MG63 (cell line): ENCODE results near the gene TNS1. TPM values are rescaled to one million over a fixed set of nuclear protein-coding genes. Genes with fewer than 3 reads are reported as not detected.

ENCODE experiments used
- DNase-seq: peaks from one replicate; pipeline ENCODE4 v3.0.0-alpha.2; 2020
- H3K27me3 ChIP-seq: fragments of 250-450 bp; sonication (Bioruptor Pico); 2 replicates; pipeline ENCODE4 v1.5.1; 2020; ENCODE audit warnings: mild to moderate bottlenecking, moderate library complexity
- H3K36me3 ChIP-seq: fragments of 250-450 bp; sonication (Bioruptor Pico); 2 replicates; pipeline ENCODE4 v1.5.1; 2020; ENCODE audit warnings: mild to moderate bottlenecking, moderate library complexity
- H3K4me3 ChIP-seq: fragments of 250-450 bp; sonication (Bioruptor Pico); 2 replicates; pipeline ENCODE4 v1.5.1; 2020; ENCODE audit warnings: mild to moderate bottlenecking, moderate library complexity
- H3K9me3 ChIP-seq: fragments of 250-450 bp; sonication (Bioruptor Pico); 2 replicates; pipeline ENCODE4 v1.5.1; 2020; ENCODE audit warnings: mild to moderate bottlenecking, moderate library complexity
- total RNA-seq: library from RNA; depleted of rRNA; stranded (reverse); fragments of >200 nt; shearing (Covaris generic); gene quantifications from 2 replicates; pipeline ENCODE4 v1.2.3, GENCODE V29; 2014; ENCODE audit warnings: low replicate concordance

TNS1 gene
- total RNA-seq, 1 experiment from 2014 or later: 17.6 TPM

DNA sequence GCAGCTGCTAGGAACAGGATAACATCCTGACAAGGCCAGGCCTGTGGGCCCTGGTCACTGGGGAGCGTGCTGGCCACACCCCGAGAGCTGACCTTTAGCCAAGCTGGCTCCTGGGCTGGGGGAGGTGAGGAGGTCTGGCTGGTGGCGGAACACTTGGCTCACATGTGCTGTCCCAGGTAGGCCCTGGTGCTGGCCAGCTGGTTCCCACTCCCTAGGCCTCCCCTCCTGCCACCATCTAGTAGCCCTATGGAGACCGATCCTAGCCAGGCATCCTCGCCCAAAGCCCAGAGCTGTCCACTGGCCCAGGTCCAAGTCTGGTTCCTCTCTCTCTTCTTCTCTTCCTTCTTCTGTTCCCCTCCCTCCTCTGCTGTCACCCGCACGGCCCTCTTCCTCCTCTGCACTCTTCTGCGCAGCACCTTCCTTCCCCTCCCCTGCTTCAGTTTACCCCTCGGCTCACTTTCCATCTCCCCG is 52.4 kb downstream of the TNS1 start:
- Histone ChIP-seq H3K36me3 (peaks cover 11% of the 10 kb centered on the region), H3K27me3 (no peaks in the 10 kb centered on the region), H3K4me3 (no peak overlapping the region), H3K9me3 (no peaks in the 10 kb centered on the region)
- no peak for DNase-seq

DNA sequence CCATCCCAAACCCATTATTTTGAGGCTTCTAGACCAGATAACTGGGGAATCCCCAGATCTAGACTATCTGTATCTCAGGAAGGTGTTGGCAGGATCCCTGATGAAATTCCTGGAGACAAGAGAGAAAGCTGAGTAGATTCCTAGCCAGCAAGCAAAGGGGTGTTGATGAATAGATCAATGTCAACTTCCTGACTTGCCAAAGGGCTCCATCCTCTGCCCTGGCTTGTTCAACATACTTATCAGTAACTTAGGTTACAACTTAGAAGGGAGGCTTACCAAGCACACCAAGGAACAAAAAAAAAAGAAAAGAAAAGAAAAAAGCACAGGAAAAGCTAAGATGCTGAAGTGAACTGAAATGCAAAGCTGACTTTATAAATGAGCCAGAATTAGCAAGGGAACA is 53.3 kb downstream of the TNS1 start:
- Histone ChIP-seq H3K27me3 (no peaks in the 10 kb centered on the region), H3K4me3 (no peak overlapping the region), H3K9me3 (no peaks in the 10 kb centered on the region), H3K36me3 (peaks cover 11% of the 10 kb centered on the region)
- DNase-seq: no peak

DNA sequence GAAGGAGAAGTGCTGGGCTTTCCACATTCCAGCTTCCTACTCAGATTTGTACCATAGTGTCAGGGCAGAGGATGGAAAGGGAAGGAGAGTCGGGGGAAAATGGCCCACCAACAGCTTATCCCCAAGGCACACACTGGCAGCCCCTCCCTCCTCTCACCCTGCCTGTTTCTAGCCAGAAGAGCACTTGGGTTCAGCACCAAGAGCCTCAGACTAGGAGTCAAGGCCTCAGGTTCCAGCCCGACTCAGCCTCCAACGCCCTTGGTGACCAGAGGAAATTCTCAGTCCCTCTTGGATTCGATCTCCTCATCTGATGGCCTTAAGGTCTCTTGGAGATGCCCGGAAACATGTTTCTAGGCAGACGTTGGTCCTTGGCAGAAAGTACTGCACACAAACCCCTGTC is 53.9 kb downstream of the TNS1 start:
- no peak for DNase-seq
- H3K4me3 ChIP-seq: no peak overlapping the region
- no peaks in the 10 kb centered on the region for H3K27me3 ChIP-seq
- H3K36me3 ChIP-seq: peaks cover 11% of the 10 kb centered on the region
- H3K9me3 ChIP-seq: no peaks in the 10 kb centered on the region

DNA sequence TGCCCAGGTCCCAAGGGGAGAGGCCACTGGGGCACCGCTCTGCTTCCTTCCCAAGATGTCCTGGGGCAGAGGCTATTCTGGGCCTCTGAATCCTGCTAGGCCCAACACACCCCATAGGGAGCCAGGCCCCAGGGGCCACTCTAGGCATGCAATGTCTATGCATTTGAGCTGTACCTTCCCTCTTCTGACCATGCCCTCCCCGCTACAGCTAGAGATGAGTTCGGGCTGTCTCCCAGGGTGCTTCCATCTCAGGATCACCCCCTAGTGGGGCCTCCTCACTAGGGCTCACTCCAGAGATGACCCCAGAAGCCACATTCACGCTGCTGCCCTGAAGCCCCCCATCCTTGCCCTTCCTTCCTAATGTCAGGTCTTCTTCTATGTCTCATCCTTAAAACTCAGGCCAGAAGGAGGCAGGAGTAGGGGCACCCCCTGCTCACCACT is 54.4 kb downstream of the TNS1 start:
- Histone ChIP-seq H3K27me3 (no peaks in the 10 kb centered on the region), H3K4me3 (no peak overlapping the region), H3K36me3 (peaks cover 11% of the 10 kb centered on the region), H3K9me3 (no peaks in the 10 kb centered on the region)
- DNase-seq: no peak

DNA sequence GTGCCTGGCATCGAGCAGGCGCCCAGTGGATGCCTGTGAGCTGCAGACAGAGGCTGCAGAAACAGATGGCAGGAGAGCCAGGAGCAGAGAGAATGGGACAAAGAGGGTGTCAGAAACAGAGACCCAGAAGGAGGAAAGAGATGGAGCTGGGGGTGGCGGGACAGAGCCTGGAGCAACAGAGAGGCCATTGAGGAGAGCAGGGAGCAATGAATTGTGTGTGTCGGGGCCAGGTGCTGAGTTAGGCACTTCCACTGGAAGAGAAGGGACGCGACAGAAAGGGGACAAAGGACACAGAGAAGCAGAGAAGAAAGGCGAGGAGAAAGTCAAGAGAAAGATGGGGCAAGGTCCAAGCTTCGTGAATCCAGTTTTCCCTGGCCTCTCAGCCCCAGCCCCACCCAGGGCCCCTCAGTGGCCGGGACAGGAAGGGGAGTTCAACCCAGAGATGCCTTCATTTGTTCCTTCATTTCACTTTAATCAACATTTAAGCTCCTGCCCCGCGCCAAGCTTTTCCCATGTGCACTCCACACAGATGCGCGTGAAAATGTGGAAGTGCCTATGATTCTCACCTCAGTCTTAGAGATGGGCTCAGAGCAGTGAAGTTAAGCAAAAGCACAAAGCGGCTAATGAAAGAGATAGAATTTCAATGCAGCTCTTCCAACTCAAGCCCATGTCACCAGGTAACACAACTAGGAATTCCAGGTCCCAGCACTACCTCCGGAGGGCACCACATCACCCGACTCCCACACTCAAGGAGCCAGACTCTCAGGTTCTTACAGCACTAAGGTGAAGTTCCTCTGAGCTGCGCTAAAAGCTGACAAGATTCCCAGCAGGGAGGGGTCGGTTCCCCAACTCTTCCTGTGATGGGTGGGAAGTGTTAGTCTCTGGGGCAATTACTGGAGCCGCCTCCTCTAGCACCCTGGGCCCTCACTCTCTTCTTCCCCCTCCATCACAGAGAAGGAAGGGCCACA is 55.1 kb downstream of the TNS1 start:
- Histone ChIP-seq H3K4me3 (no peak overlapping the region), H3K36me3 (peaks cover 6% of the 10 kb centered on the region), H3K9me3 (no peaks in the 10 kb centered on the region), H3K27me3 (no peaks in the 10 kb centered on the region)
- no peak for DNase-seq

DNA sequence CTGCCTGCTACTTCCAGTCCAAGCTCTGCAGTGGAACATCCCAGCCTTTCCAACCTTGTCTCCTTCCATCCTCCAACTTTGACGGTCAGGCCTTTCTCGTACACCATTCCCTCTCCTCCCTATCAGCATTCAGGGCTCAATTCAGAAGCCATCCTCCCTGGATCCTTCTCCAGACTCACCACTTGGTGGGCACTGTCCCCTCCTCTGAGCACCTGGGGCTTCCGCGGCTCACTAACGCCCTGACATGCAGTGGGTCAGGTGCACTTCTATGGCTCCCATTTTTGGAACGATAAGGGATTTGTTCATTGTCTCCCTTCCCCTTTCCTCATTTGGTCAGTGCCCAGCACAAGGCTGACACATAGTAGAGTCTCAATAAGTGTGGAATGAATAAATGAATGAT is 56.7 kb downstream of the TNS1 start:
- Histone ChIP-seq H3K36me3 (no peaks in the 10 kb centered on the region; the same call in none of the 2 replicates), H3K9me3 (no peaks in the 10 kb centered on the region), H3K4me3 (no peak overlapping the region), H3K27me3 (no peaks in the 10 kb centered on the region)
- no peak for DNase-seq

DNA sequence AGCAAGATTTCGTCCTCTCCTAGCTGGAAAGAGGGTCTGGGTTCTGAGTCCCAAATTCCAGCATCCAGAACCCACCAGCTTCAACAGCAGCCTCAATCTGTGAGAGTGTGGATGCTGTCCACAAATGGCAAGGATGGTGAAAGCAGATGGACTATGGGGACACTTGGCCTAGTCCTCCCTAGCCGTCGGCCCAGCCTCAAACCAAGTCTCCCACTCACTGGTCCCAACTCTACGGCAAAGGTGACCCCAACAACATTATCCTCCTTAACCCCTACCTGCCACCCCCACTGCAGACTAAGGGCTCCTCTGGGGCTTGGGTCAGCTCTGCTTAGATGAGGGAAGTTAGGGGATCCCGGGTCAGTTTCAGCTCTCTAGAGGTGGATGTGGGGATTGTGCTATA is 57.3 kb downstream of the TNS1 start:
- no peaks in the 10 kb centered on the region for H3K9me3 ChIP-seq
- no peak overlapping the region for H3K4me3 ChIP-seq
- no peaks in the 10 kb centered on the region; the same call in none of the 2 replicates for H3K36me3 ChIP-seq
- DNase-seq: no peak
- no peaks in the 10 kb centered on the region for H3K27me3 ChIP-seq

DNA sequence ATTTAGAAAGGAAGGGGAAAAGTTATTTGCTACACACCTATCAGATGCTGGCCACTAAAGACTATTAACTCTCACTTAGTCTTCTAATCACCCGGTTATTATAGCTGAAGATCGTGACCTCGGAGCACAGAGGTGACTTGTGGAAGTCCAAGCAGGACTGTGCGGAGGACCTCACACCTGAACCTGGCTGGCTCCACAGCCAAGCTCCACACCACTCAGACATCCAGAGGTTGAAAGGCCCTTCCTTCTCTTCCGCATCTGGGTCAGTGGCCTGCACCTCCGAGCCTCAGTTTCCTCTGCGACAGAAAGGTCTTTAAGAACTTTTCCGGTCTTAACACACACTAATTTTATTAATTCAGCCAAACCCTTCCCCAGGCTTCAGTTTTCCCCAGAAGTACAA is 57.9 kb downstream of the TNS1 start:
- no peaks in the 10 kb centered on the region for H3K9me3 ChIP-seq
- no peak overlapping the region for H3K4me3 ChIP-seq
- H3K27me3 ChIP-seq: no peaks in the 10 kb centered on the region
- no peak for DNase-seq
- no peaks in the 10 kb centered on the region; the same call in none of the 2 replicates for H3K36me3 ChIP-seq

DNA sequence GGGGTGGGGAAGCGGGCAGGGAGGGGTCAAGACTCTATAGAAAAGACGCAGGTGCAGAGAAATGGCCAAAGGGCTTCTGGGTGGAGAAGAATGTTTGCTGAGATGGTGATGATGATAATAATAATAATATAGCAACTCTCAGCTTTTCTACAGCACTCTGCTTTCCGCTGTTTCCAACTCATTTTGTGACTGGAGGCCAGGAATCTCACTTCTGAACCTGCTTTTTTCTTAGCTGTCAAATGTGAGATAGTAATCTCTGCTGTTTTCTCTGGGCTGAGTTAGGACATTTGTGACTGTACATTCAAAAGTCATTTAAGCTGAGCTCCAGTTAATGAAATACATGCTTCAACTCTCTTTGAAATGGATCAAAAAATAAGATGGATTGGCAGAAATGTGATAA is 58.4 kb downstream of the TNS1 start:
- DNase-seq: no peak
- Histone ChIP-seq H3K9me3 (no peaks in the 10 kb centered on the region), H3K4me3 (no peak overlapping the region)

DNA sequence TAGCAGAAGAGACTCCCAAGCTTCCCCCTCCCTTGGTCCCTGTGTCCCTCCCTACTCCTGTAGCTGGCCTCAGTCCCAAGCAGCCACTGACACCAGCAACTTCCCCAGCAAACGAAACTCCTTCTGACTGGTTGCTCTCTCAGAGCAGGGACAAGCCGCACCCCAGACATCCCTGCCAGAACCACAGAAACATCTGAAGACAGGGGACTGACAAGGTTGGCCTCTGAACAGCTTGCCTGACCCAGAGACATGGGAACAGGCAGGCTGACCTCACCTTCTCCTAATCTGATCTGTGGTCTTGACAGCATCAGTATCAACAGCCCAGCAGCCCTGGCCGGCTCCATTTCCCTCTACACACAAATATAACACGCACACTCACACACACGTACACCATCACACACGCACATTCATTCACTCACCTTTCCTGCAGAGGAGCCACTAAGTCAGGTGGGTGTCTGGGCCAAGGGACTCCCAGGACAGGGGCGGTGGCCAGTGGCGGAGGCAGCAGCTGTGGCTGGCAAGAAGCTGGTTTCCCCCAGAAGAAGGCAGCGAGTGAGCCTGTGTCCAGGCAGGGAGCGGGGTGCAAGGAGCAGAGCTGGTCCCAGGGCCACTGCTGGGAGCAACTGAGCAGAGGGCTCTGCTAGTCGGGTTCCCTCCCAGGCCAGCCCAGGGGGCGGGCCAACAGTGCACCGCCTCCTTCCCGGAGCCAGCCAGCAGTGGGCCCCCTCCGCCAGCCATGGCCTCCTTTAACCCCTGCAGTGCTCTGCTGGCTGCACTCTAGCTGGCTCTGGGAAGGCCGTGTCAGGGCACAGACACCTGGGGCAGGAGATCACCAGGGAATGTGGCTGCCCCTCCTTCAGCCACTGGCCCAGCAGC is 59.1 kb downstream of the TNS1 start:
- H3K36me3 ChIP-seq: no peaks in the 10 kb centered on the region; the same call in none of the 2 replicates
- H3K9me3 ChIP-seq: no peaks in the 10 kb centered on the region
- DNase-seq: peak; percentile 31
- no peak overlapping the region for H3K4me3 ChIP-seq
- no peaks in the 10 kb centered on the region for H3K27me3 ChIP-seq

More for the DNA sequence above, 58.4 kb downstream of the TNS1 start:
- Histone ChIP-seq H3K27me3 (no peaks in the 10 kb centered on the region), H3K36me3 (no peaks in the 10 kb centered on the region; the same call in none of the 2 replicates)

DNA sequence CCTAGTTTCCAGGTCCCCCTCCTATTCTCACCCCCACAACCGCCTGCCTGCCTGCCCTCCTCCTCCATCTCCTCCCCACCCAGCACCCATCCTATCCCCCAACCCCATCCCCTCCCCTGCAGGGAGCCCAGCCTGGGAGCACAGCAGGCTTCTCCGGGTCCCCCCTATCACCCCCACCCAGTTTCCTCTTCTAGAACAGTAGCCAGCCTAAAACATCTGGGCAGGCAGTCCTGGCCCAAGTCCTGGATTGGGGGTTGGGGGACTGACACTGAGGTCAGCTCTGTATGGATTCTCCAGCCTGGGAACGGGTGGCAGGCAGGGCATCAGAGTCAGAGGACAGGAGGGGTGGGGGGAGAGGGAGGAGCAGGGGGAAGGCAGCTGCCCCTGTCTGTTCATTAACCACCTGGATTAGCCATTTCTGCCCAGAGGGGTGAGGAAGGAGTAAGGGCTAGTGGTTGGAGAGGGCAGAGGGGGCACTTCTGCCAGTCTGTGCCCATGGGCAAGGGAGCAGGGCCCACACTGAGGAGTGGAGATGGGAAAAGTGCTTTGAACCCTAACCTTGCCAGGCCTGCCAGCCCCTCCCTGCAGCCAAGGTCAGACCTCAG is 60.0 kb downstream of the TNS1 start:
- H3K4me3 ChIP-seq: no peak overlapping the region
- H3K27me3 ChIP-seq: no peaks in the 10 kb centered on the region
- DNase-seq: no peak
- H3K9me3 ChIP-seq: no peaks in the 10 kb centered on the region
- H3K36me3 ChIP-seq: no peaks in the 10 kb centered on the region; the same call in none of the 2 replicates

DNA sequence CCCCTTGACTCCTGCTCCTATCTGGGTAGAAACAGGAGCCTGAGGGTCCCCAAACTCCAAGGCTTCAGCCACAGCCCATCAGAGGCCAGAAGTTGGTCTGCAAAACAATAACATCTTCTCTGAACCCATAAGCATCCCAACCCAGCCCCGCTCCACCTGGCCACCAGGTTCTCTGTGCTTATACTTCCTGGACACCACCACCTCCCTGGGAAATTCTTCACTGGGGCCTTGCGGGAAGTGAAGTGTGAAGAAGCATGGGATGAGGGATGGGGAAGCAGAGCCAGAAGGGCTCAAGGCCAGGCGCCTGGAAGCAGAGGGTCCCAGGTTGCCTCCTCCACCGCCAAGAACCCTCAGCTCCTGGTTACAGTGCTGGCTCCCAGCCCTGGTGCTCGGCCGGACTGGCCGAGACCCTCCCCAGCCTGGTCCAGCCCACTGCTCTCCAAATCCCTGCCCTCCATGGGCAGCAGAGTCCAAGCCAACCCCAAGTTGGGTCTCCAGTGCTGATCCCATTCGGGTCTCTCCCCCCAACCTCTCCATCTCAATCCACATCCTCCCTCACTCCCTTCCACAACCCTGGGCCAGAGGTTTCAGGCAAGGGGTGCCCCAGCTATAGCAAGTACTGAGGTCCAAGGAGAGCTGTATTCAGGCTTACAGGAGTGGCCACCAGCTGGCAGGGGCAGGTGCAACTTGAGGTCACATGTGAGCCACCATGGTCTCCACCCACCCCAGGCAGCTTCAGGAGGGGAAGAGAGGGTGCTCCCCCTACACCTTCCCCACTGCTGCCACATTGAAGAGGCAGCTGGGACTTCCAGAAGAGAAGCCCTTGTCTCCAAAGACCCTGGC is 60.7 kb downstream of the TNS1 start:
- H3K4me3 ChIP-seq: no peak overlapping the region
- H3K9me3 ChIP-seq: no peaks in the 10 kb centered on the region
- H3K27me3 ChIP-seq: no peaks in the 10 kb centered on the region
- H3K36me3 ChIP-seq: no peaks in the 10 kb centered on the region; the same call in none of the 2 replicates
- no peak for DNase-seq

DNA sequence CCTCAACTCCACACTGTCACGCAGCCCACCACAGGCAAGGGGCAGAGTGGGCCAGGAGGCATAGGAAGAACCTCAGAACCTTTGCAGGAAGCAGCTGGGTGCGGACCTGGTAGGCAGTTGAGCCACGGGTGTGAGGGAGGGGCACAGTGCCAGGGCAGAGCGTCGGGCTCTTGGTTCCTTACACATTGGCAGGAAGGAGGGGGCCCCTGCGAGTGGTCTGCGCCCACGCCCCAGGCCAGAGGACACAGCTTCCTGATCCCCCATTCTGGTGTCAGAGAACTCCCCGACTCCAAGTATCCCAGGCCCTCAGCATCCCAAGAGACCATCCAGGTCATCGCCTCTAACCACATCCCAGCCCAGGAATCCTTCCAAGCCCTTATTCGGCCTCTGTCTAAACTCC is 61.5 kb downstream of the TNS1 start:
- no peaks in the 10 kb centered on the region for H3K9me3 ChIP-seq
- DNase-seq: no peak
- H3K36me3 ChIP-seq: no peaks in the 10 kb centered on the region; the same call in none of the 2 replicates
- H3K27me3 ChIP-seq: no peaks in the 10 kb centered on the region
- no peak overlapping the region for H3K4me3 ChIP-seq

DNA sequence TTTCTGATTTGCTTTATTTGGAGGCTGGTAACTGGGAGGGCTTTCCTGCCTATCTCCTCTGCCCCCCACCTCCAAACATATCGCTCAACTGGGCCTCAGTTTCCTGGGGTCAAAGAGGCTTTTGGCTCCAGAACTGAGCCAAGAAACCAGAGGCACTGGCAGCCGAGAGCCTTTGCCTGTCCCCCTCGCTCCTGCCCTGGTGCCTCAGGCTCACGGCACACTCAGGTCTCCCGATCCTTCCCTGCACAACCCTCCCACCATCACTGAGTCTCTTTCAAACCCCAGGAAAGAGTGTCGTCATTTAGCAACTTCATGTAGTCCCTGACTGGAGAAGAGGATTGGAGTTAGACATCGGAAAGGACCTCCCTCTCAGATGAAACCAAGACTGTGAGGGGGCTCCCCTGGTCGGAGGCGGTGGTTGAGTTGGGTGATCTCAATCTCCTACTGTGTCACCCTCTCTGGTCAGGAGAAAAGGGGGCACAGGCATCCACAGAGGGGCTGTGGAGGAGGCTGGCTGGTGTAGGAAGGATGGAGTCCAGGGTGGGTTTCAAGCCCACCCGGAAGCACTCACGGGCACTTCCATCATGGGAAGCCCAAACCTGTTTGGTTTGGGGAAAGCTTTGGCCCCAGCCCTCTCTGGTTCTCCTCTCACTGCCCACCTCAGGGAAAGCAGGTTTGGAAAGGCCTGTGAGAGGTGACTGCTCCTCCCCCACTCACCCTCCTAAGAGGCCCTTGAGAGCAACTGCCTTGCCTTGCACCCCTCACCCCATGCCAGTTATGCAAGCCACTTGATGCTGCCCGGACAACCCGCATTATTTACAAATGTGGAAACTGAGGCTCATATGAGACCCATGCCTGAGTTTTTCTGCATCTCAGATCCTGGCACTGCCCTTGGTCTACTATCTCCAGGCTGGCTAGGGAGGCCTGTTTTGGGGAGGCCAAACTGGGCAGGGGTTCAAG is 62.3 kb downstream of the TNS1 start:
- no peaks in the 10 kb centered on the region for H3K9me3 ChIP-seq
- DNase-seq: no peak
- no peaks in the 10 kb centered on the region for H3K27me3 ChIP-seq
- no peak overlapping the region for H3K4me3 ChIP-seq
- H3K36me3 ChIP-seq: no peaks in the 10 kb centered on the region; the same call in 1 of the 2 replicates
